ENCODE measurements around the gene IFT20.
A peak's percentile ranks its signal among the peaks of the same experiment; 100 is the strongest.
"Not testable (repeated sequence)": the region's sequence is repeated elsewhere in the genome, so short reads cannot be mapped to it uniquely, and the experiment has no call there.

The IFT20 gene

GRCh38 chr17:28364665-28365363 lies 29.5 kb upstream of the IFT20 start, which contains the start of gene SEBOX:
Gene SEBOX (minus strand): TSS chr17:28365199. CDS start chr17:28365151, 48 bp downstream.
- no peak for DNase-seq (ENCODE audit: low spot score)

- no peak for DNase-seq (ENCODE audit: low spot score)
Observed at GRCh38 chr17:28363776-28364650, 28.7 kb upstream of the IFT20 start.

GRCh38 chr17:28363186-28363585 lies 27.9 kb upstream of the IFT20 start:
- no peak for DNase-seq (ENCODE audit: low spot score)

- DNase-seq (ENCODE audit: low spot score) = no peak
Observed at GRCh38 chr17:28357901-28358197, 22.6 kb upstream of the IFT20 start.

- DNase-seq (ENCODE audit: low spot score) = peak; percentile 97
Observed at GRCh38 chr17:28357061-28357900, 22.0 kb upstream of the IFT20 start, which contains the start of gene POLDIP2. Gene POLDIP2 (minus strand): TSS chr17:28357527. CDS start chr17:28357448, 79 bp downstream.

- DNase-seq (ENCODE audit: low spot score) = no peak
Observed at GRCh38 chr17:28350271-28350670, 15.0 kb upstream of the IFT20 start.

GRCh38 chr17:28348979-28349378 lies 13.7 kb upstream of the IFT20 start:
- DNase-seq (ENCODE audit: low spot score) = no peak

- DNase-seq (ENCODE audit: low spot score) = peak; percentile 92
Observed at GRCh38 chr17:28347261-28347891, 12.1 kb upstream of the IFT20 start.

GRCh38 chr17:28346746-28347246 lies 11.5 kb upstream of the IFT20 start:
- DNase-seq (ENCODE audit: low spot score) = no peak

GRCh38 chr17:28346199-28346580 lies 10.9 kb upstream of the IFT20 start:
- DNase-seq (ENCODE audit: low spot score) = no peak

GRCh38 chr17:28345419-28346198 lies 10.3 kb upstream of the IFT20 start:
- no peak for DNase-seq (ENCODE audit: low spot score)

GRCh38 chr17:28344435-28344901 lies 9.2 kb upstream of the IFT20 start:
- no peak for DNase-seq (ENCODE audit: low spot score)

- no peak for DNase-seq (ENCODE audit: low spot score)
Observed at GRCh38 chr17:28344011-28344410, 8.7 kb upstream of the IFT20 start.

- no peak for DNase-seq (ENCODE audit: low spot score)
Observed at GRCh38 chr17:28343491-28343932, 8.2 kb upstream of the IFT20 start.

- no peak for DNase-seq (ENCODE audit: low spot score)
Observed at GRCh38 chr17:28342313-28342712, 7.0 kb upstream of the IFT20 start.

GRCh38 chr17:28341516-28341915 lies 6.2 kb upstream of the IFT20 start:
- no peak for DNase-seq (ENCODE audit: low spot score)

GRCh38 chr17:28340374-28340773 lies 5.1 kb upstream of the IFT20 start:
- no peak for DNase-seq (ENCODE audit: low spot score)

GRCh38 chr17:28339431-28339830 lies 4.2 kb upstream of the IFT20 start:
- DNase-seq (ENCODE audit: low spot score) = no peak

GRCh38 chr17:28338769-28339212 lies 3.5 kb upstream of the IFT20 start:
- DNase-seq (ENCODE audit: low spot score) = not testable (repeated sequence)

GRCh38 chr17:28338056-28338768 lies 2.9 kb upstream of the IFT20 start:
- DNase-seq (ENCODE audit: low spot score) = no peak

All from AG08395 (cell line).